Suprapubic skin (tissue), 4 donors: ENCODE measurements around the gene NSG1. TPM values are rescaled to one million over a fixed set of nuclear protein-coding genes. Genes with fewer than 3 reads are reported as not detected.
"Not testable (repeated sequence)": the region's sequence is repeated elsewhere in the genome, so short reads cannot be mapped to it uniquely, and the experiment has no call there.

Experiments used
- DNase-seq, 2 donors: peaks; one replicate each; pipeline ENCODE4 v3.0.0-alpha.2; 2019; ENCODE audit warnings: low spot score in 2 of 2
- H3K27ac ChIP-seq: fragments of 200-600 bp; sonication (generic); one replicate; pipeline ENCODE4 v1.5.1; 2019
- H3K27me3 ChIP-seq: fragments of 200-600 bp; sonication (generic); one replicate; pipeline ENCODE4 v1.5.1; 2019
- H3K36me3 ChIP-seq: fragments of 200-600 bp; sonication (generic); one replicate; pipeline ENCODE4 v1.5.1; 2019
- H3K4me1 ChIP-seq: fragments of 200-600 bp; sonication (generic); one replicate; pipeline ENCODE4 v1.5.1; 2019
- H3K4me3 ChIP-seq: fragments of 200-600 bp; sonication (generic); one replicate; pipeline ENCODE4 v1.5.1; 2019; ENCODE audit warnings: mild to moderate bottlenecking
- H3K9me3 ChIP-seq: fragments of 200-600 bp; sonication (generic); one replicate; pipeline ENCODE4 v1.5.1; 2019
- EP300 ChIP-seq: sonication (generic); formaldehyde crosslinking; IDR thresholded peaks from one replicate; pipeline ENCODE4 v1.6.1; 2017; ENCODE audit warnings: antibody characterized with exemption
- POLR2A ChIP-seq, 2 donors: fragments of 450-650 bp; IDR thresholded peaks; one replicate each; pipeline ENCODE4 v1.6.1; 2017; ENCODE audit warnings: antibody characterized with exemption in 2 of 2, mild to moderate bottlenecking in 2 of 2, moderate library complexity in 2 of 2
- POLR2AphosphoS5 ChIP-seq, 3 donors: sonication (generic); formaldehyde crosslinking; IDR thresholded peaks; one replicate each; pipeline ENCODE4 v1.6.1; 2017; ENCODE audit warnings: antibody characterized with exemption in 3 of 3
- WGBS: methylation state at CpG from one replicate; pipeline ENCODE4 v1.1.5; 2018; 5-methylcytosine and 5-hydroxymethylcytosine counted together
- total RNA-seq, 4 donors: library from RNA; depleted of rRNA; stranded (reverse); fragments of >200 nt; gene quantifications; one replicate each; pipeline ENCODE4 v1.1.0, GENCODE V29; 2016
- TF ChIP-seq, protein P1 (sequence below), 2 donors: fragments of 200-600 bp in 1 of 2; fragments of 450-650 bp in 1 of 2; sonication (generic) in 1 of 2; IDR thresholded peaks; one replicate each; pipeline ENCODE4 v1.5.1; 2016 to 2019; ENCODE audit warnings: antibody characterized with exemption in 2 of 2, mild to moderate bottlenecking in 1 of 2, moderate library complexity in 1 of 2

The NSG1 gene
- total RNA-seq, 4 donors from 2014 or later = 42.2 to 157 (median 114) TPM

DNA sequence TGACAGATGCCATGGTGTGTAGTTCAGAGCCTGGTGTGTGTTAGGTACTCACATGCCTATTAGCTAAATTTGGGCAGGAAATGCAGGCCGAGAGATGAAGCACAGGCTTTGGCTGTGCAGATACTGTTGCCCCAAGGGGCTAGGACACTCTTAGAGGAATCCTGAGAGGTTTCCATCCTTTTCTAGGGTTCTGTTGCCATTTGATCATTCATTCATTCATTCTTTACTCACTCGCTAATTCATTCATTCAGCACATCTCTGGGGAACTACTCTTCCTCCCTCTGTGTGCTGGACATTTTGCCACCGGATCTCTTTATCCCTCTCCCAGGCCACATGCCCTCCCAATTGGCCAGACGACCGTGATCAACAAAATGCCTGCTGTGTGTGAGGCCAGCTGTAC, 43.9 kb upstream of the NSG1 start:
- H3K36me3 ChIP-seq = no peaks in the 10 kb centered on the region
- TF ChIP-seq POLR2AphosphoS5 (IDR thresholded peaks at IDR 0.05) = no peak
- TF ChIP-seq, protein P1, sequence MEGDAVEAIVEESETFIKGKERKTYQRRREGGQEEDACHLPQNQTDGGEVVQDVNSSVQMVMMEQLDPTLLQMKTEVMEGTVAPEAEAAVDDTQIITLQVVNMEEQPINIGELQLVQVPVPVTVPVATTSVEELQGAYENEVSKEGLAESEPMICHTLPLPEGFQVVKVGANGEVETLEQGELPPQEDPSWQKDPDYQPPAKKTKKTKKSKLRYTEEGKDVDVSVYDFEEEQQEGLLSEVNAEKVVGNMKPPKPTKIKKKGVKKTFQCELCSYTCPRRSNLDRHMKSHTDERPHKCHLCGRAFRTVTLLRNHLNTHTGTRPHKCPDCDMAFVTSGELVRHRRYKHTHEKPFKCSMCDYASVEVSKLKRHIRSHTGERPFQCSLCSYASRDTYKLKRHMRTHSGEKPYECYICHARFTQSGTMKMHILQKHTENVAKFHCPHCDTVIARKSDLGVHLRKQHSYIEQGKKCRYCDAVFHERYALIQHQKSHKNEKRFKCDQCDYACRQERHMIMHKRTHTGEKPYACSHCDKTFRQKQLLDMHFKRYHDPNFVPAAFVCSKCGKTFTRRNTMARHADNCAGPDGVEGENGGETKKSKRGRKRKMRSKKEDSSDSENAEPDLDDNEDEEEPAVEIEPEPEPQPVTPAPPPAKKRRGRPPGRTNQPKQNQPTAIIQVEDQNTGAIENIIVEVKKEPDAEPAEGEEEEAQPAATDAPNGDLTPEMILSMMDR (IDR thresholded peaks at IDR 0.05) = no peak
- TF ChIP-seq POLR2A (IDR thresholded peaks at IDR 0.05) = no peak
- no peak for TF ChIP-seq EP300
- H3K4me3 ChIP-seq = no peak overlapping the region
- 78% methylated on average over 5 of the region's 5 CpGs for WGBS
- H3K27ac ChIP-seq = no peak overlapping the region
- no peak for DNase-seq
- H3K27me3 ChIP-seq = peaks cover 12% of the 10 kb centered on the region
- no peaks in the 10 kb centered on the region for H3K4me1 ChIP-seq
- H3K9me3 ChIP-seq = no peaks in the 10 kb centered on the region

DNA sequence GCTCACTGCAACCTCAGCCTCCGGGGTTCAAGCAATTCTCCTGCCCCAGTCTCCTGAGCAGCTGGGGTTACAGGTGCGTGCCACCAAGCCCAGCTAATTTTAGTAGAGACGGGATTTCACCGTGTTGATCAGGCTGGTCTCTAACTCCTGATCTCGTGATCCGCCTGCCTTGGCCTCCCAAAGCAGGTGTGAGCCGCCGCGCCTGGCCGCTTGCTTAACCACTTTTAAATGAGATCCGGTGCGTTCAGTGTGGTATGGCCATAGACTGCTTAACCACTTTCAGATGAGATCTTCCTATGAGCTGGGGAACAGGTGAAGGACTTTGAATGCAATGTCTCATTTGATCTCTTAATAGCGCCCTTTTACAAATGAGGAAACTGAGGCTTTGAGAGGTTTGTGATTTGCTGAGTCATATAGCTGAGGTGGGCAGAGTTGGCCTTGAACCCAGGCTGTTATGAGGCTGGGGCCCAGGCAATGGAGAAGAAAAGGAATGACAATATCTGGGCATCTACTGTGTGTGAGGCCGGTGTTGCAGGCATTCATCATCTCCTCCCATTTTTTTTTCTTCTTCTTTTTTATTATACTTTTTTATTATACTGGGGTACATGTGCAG, 41.9 kb upstream of the NSG1 start:
- H3K36me3 ChIP-seq = no peaks in the 10 kb centered on the region
- TF ChIP-seq POLR2A (IDR thresholded peaks at IDR 0.05) (no peak), EP300 (no peak), POLR2AphosphoS5 (IDR thresholded peaks at IDR 0.05) (no peak)
- TF ChIP-seq, protein P1 (IDR thresholded peaks at IDR 0.05) = no peak

DNA sequence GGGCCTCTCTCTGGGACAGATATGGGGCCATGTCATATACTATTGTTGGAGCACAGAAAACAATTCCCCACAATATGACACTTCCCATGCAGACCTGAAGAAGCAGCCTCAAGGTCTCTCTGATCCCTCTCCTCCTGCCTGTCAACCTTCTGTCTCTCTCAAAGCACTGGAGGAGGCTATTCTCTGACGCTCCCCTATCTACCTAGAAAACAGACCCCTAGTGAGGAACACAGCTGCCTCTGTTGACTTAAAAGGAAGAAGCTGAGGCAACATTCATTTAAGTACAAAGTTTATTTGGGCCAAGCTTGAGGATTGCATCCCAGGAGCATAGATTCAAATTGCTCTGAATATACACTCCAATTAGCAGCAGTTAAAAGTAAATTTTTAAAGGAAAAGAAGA, 39.3 kb upstream of the NSG1 start:
- Histone ChIP-seq H3K27me3 (peaks cover 15% of the 10 kb centered on the region), H3K4me3 (no peak overlapping the region), H3K36me3 (no peaks in the 10 kb centered on the region), H3K9me3 (no peaks in the 10 kb centered on the region), H3K27ac (no peak overlapping the region), H3K4me1 (no peaks in the 10 kb centered on the region)
- no peak for TF ChIP-seq POLR2AphosphoS5 (IDR thresholded peaks at IDR 0.05)
- no peak for TF ChIP-seq EP300
- TF ChIP-seq, protein P1 (IDR thresholded peaks at IDR 0.05) = no peak
- TF ChIP-seq POLR2A (IDR thresholded peaks at IDR 0.05) = no peak
- WGBS = 31% methylated on average over 1 of the region's 1 CpG
- DNase-seq = no peak

More for the DNA sequence above, 41.9 kb upstream of the NSG1 start:
- no peak for DNase-seq
- H3K27me3 ChIP-seq = peaks cover 15% of the 10 kb centered on the region
- H3K4me1 ChIP-seq = no peaks in the 10 kb centered on the region
- no peak overlapping the region for H3K27ac ChIP-seq
- no peak overlapping the region for H3K4me3 ChIP-seq
- no peaks in the 10 kb centered on the region for H3K9me3 ChIP-seq
- WGBS = 90% methylated on average over 12 of the region's 14 CpGs

DNA sequence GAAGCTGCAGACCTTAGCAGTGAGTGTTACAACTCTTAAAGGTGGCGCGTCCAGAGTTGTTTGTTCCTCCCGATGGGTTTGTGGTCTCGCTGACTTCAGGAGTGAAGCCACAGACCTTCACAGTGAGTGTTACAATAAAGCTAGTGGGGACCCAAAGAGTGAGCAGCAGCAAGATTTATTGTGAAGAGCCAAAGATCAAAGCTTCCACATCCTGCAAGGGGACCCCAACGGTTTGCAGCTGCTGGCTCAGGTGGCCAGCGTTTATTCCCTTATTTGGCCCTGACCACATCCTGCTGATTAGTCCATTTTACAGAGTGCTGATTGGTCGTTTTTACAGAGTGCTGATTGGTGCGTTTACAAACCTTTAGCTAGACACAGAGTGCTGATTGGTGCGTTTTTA, 38.3 kb upstream of the NSG1 start:
- H3K9me3 ChIP-seq, H3K4me3 ChIP-seq, H3K36me3 ChIP-seq, H3K4me1 ChIP-seq, H3K27ac ChIP-seq, DNase-seq: not testable (repeated sequence)
- 82% methylated on average over 7 of the region's 9 CpGs for WGBS
- H3K27me3 ChIP-seq = peaks cover 15% of the 10 kb centered on the region

DNA sequence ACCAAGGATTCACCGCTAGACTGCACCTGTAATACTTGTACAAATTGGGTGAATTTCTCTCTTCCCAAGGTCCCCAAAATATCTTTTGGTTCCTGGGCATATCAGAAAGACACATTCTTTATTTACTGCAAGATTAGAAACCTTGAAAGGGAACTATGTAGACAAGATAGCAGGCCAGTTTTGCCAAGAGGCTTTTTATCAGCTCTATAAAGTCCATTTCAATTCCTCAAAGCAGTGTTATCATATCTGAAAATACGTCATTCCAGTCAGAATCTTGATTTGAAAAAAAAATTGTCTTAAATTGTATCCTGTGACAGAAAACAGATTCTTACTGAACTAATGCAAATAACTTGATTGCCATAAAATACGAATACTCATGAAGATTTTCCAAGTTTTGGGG, 37.0 kb upstream of the NSG1 start:
- no peak overlapping the region for H3K27ac ChIP-seq
- TF ChIP-seq, protein P1 (IDR thresholded peaks at IDR 0.05) = no peak
- WGBS = 75% methylated on average over 3 of the region's 3 CpGs
- H3K4me1 ChIP-seq = no peaks in the 10 kb centered on the region
- peaks cover 12% of the 10 kb centered on the region for H3K27me3 ChIP-seq
- H3K4me3 ChIP-seq = no peak overlapping the region
- H3K36me3 ChIP-seq = no peaks in the 10 kb centered on the region
- no peak for DNase-seq
- H3K9me3 ChIP-seq = no peaks in the 10 kb centered on the region

DNA sequence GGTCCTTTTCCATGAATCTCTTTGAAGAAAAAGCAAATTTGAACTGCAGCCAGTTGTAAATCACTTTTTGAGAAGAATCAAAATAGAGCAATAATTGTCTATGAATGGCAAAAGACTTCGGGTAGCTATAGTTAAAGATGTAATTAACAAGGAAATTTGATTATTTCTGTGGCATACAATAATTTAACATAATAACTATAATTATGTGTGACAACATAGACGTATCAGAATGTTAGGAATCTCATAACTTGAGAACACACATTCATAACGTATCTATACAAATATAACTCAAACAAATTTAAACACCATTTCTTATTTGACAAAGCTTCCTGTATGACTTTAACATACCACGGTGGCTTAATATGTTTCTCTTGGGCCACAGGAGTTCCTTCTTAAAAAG, 36.0 kb upstream of the NSG1 start:
- TF ChIP-seq POLR2A (IDR thresholded peaks at IDR 0.05) (no peak), EP300 (no peak), POLR2AphosphoS5 (IDR thresholded peaks at IDR 0.05) (no peak)
- TF ChIP-seq, protein P1 (IDR thresholded peaks at IDR 0.05) = no peak
- Histone ChIP-seq H3K4me1 (no peaks in the 10 kb centered on the region), H3K27ac (no peak overlapping the region), H3K9me3 (no peaks in the 10 kb centered on the region), H3K27me3 (peaks cover 6% of the 10 kb centered on the region), H3K4me3 (no peak overlapping the region), H3K36me3 (no peaks in the 10 kb centered on the region)
- no peak for DNase-seq
- 76% methylated on average over 4 of the region's 4 CpGs for WGBS
